ENCODE data around the gene SLC4A1. TPM values are rescaled to one million over a fixed set of nuclear protein-coding genes. Genes with fewer than 3 reads are reported as not detected.

The SLC4A1 gene
- total RNA-seq, 3 donors from 2014 or later (not counting 1 experiment from before 2014, with no cell fraction given): not detected

DNA sequence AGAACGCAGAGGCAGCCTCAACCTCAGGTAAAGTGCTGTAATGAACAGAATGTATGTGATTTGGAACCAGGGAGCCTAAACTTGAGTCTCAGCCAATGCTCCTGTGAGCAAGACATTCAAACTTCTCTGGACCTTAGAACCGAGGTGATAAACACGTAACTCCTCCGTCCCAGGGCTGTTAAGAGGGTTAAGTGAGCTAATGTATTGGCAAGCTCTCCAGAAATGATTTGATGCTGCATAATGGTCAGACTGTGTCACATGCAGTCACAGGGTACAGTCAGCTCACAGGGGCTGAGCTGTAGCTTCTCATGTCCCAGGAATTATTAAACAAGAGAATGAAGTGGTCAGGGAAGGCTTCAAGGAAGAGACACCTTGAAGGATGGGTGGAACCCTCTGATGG lies 10.0 kb upstream of the SLC4A1 start:
- Histone ChIP-seq H3K4me1 (ENCODE audit: control insufficient read depth, insufficient read depth, low read length) (peaks cover 28% of the 10 kb centered on the region), H3K4me3 (ENCODE audit: low read length) (no peak overlapping the region), H3K36me3 (ENCODE audit: control insufficient read depth, insufficient read depth, low read length) (no peaks in the 10 kb centered on the region), H3K27me3 (ENCODE audit: control insufficient read depth, insufficient read depth, low read length) (no peaks in the 10 kb centered on the region), H3K27ac (ENCODE audit: low read length) (no peak overlapping the region), H3K9me3 (ENCODE audit: control insufficient read depth, insufficient read depth, low read length) (no peaks in the 10 kb centered on the region)
- TF ChIP-seq, protein P1, sequence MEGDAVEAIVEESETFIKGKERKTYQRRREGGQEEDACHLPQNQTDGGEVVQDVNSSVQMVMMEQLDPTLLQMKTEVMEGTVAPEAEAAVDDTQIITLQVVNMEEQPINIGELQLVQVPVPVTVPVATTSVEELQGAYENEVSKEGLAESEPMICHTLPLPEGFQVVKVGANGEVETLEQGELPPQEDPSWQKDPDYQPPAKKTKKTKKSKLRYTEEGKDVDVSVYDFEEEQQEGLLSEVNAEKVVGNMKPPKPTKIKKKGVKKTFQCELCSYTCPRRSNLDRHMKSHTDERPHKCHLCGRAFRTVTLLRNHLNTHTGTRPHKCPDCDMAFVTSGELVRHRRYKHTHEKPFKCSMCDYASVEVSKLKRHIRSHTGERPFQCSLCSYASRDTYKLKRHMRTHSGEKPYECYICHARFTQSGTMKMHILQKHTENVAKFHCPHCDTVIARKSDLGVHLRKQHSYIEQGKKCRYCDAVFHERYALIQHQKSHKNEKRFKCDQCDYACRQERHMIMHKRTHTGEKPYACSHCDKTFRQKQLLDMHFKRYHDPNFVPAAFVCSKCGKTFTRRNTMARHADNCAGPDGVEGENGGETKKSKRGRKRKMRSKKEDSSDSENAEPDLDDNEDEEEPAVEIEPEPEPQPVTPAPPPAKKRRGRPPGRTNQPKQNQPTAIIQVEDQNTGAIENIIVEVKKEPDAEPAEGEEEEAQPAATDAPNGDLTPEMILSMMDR (IDR thresholded peaks at IDR 0.05): no peak
- H3K36me3 Mint-ChIP-seq: no peaks in the 10 kb centered on the region
- no peaks in the 10 kb centered on the region for H3K9me3 Mint-ChIP-seq
- intact Hi-C loops (cut with micrococcal nuclease): no loop called here
- no peaks in the 10 kb centered on the region for H3K27me3 Mint-ChIP-seq (ENCODE audit: low read depth in 2 of 2)
- DNase-seq (no peak), ATAC-seq (no peak)
- H3K4me3 Mint-ChIP-seq: no peak overlapping the region
- H3K4me1 Mint-ChIP-seq: peaks cover 14 to 21% of the 10 kb centered on the region in 2 donors
- WGBS (ENCODE audit: insufficient coverage): 89% methylated on average over 4 of the region's 4 CpGs
- peak overlapping the region; percentile 83 to 92 for H3K27ac Mint-ChIP-seq

GRCh38 chr17:44273607-44274006 lies 5.7 kb upstream of the SLC4A1 start:
- Mint-ChIP-seq H3K9me3 (no peaks in the 10 kb centered on the region), H3K27ac (no peak overlapping the region), H3K4me1 (no peaks in the 10 kb centered on the region), H3K27me3 (ENCODE audit: low read depth in 2 of 2) (no peaks in the 10 kb centered on the region), H3K36me3 (no peaks in the 10 kb centered on the region), H3K4me3 (no peak overlapping the region)
- Histone ChIP-seq H3K4me3 (ENCODE audit: low read length) (no peak overlapping the region), H3K9me3 (ENCODE audit: control insufficient read depth, insufficient read depth, low read length) (no peaks in the 10 kb centered on the region), H3K4me1 (ENCODE audit: control insufficient read depth, insufficient read depth, low read length) (no peaks in the 10 kb centered on the region), H3K27ac (ENCODE audit: low read length) (no peak overlapping the region), H3K27me3 (ENCODE audit: control insufficient read depth, insufficient read depth, low read length) (no peaks in the 10 kb centered on the region), H3K36me3 (ENCODE audit: control insufficient read depth, insufficient read depth, low read length) (no peaks in the 10 kb centered on the region)
- TF ChIP-seq, protein P1 (IDR thresholded peaks at IDR 0.05): no peak
- ATAC-seq (no peak), DNase-seq (no peak)
- intact Hi-C loops (cut with micrococcal nuclease): no loop called here
- 93% methylated on average over 4 of the region's 5 CpGs for WGBS (ENCODE audit: insufficient coverage)

DNA sequence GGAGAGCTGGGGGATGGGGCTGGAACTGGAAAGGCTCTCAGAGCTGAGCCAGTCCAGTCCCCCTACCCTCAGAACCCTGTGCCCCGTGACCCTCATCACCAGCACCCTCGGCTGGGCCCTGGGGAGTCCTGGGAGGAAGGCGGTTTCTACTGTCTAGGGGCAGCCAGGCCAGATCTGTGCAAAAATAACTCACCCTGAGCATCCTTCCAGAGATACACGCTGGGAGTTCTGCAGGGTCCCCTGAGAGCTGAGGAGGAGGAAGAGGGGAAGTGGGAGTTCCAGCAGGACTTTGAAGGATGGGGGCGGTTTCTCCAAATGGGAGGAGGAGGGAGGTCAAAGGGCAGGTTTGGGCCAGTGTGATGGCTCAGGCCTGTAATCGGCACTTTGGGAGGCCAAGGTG lies 5.0 kb upstream of the SLC4A1 start:
- H3K4me3 Mint-ChIP-seq: no peak overlapping the region
- no peaks in the 10 kb centered on the region for H3K9me3 Mint-ChIP-seq
- no peaks in the 10 kb centered on the region for H3K27me3 ChIP-seq (ENCODE audit: control insufficient read depth, insufficient read depth, low read length)
- 88% methylated on average over 6 of the region's 6 CpGs for WGBS (ENCODE audit: insufficient coverage)
- no peaks in the 10 kb centered on the region for H3K4me1 Mint-ChIP-seq
- H3K36me3 ChIP-seq (ENCODE audit: control insufficient read depth, insufficient read depth, low read length): no peaks in the 10 kb centered on the region
- no peaks in the 10 kb centered on the region for H3K27me3 Mint-ChIP-seq (ENCODE audit: low read depth in 2 of 2)
- TF ChIP-seq, protein P1 (IDR thresholded peaks at IDR 0.05): no peak
- H3K9me3 ChIP-seq (ENCODE audit: control insufficient read depth, insufficient read depth, low read length): no peaks in the 10 kb centered on the region
- intact Hi-C loops (cut with micrococcal nuclease): no loop called here
- no peak overlapping the region for H3K4me3 ChIP-seq (ENCODE audit: low read length)
- no peaks in the 10 kb centered on the region for H3K4me1 ChIP-seq (ENCODE audit: control insufficient read depth, insufficient read depth, low read length)
- H3K27ac ChIP-seq (ENCODE audit: low read length): no peak overlapping the region
- ATAC-seq (no peak), DNase-seq (no peak)
- no peak overlapping the region for H3K27ac Mint-ChIP-seq
- no peaks in the 10 kb centered on the region for H3K36me3 Mint-ChIP-seq

GRCh38 chr17:44272321-44272951 lies 4.5 kb upstream of the SLC4A1 start:
- Histone ChIP-seq H3K4me1 (ENCODE audit: control insufficient read depth, insufficient read depth, low read length) (no peaks in the 10 kb centered on the region), H3K4me3 (ENCODE audit: low read length) (no peak overlapping the region), H3K27ac (ENCODE audit: low read length) (no peak overlapping the region), H3K27me3 (ENCODE audit: control insufficient read depth, insufficient read depth, low read length) (no peaks in the 10 kb centered on the region), H3K9me3 (ENCODE audit: control insufficient read depth, insufficient read depth, low read length) (no peaks in the 10 kb centered on the region), H3K36me3 (ENCODE audit: control insufficient read depth, insufficient read depth, low read length) (no peaks in the 10 kb centered on the region)
- ATAC-seq (no peak), DNase-seq (no peak)
- intact Hi-C loops (cut with micrococcal nuclease): no loop called here
- Mint-ChIP-seq H3K9me3 (no peaks in the 10 kb centered on the region), H3K36me3 (no peaks in the 10 kb centered on the region), H3K4me3 (no peak overlapping the region), H3K4me1 (no peaks in the 10 kb centered on the region), H3K27me3 (ENCODE audit: low read depth in 2 of 2) (no peaks in the 10 kb centered on the region), H3K27ac (no peak overlapping the region)
- WGBS (ENCODE audit: insufficient coverage): 83% methylated on average over 12 of the region's 13 CpGs
- TF ChIP-seq, protein P1 (IDR thresholded peaks at IDR 0.05): no peak

Measured in natural killer cell (primary cell).